HCT116 (cell line): ENCODE results near the gene POGLUT2. TPM values are rescaled to one million over a fixed set of nuclear protein-coding genes. Genes with fewer than 3 reads are reported as not detected.

Experiments used
- ATAC-seq: fragments of 200-7000 bp; cut with Tn5 transposase; 2 replicates; pipeline ENCODE4 v1.9.1; 2020; ENCODE audit warnings: mild to moderate bottlenecking, moderate library complexity
- BruUV-seq: library from RNA; stranded (reverse); fragments of 400-500 nt; replicated peaks from 2 replicates; lab custom pipeline; 2021; lab: Mats Ljungman, UMichigan
- CTCF ChIA-PET: fragments of 300-600 bp; sonication (Branson Sonifier 250); formaldehyde crosslinking; loops from one replicate; lab custom pipeline; 2021; ENCODE audit warnings: antibody characterized with exemption; lab: Charles Lee
- POLR2A ChIA-PET: fragments of 300-600, 350-600 bp; sonication (Branson Sonifier 250); formaldehyde crosslinking; loops from one replicate; lab custom pipeline; 2021; ENCODE audit warnings: antibody characterized with exemption; lab: Charles Lee
- RAD21 ChIA-PET, 2 experiments: fragments of 300-600 bp; sonication (Branson Sonifier 250); formaldehyde crosslinking; loops; one replicate each; lab custom pipeline; 2023; ENCODE audit warnings: low total read pairs in 2 of 2; ENCODE audit not compliant: uncharacterized antibody in 2 of 2, unreplicated experiment in 2 of 2, low non-redundant PET in 1 of 2; lab: Charles Lee
- DNase-seq: peaks from one replicate; pipeline ENCODE4 v3.0.0-alpha.2; 2010; ENCODE audit warnings: low read depth, low spot score
- H2AFZ ChIP-seq: fragments of 200-600 bp; shearing (Covaris generic), sonication (generic); 2 replicates; pipeline ENCODE4 v1.6.1; 2017; ENCODE audit warnings: low read depth, mixed run types, mixed read lengths, antibody characterized with exemption, low read length; ENCODE audit not compliant: poor library complexity, severe bottlenecking
- H3K27ac ChIP-seq: 2 replicates; pipeline ENCODE4 v1.5.1; 2012; ENCODE audit warnings: low read depth, low read length
- H3K27me3 ChIP-seq: fragments of 200-600 bp; sonication (generic); 2 replicates; pipeline ENCODE4 v1.6.1; 2016; ENCODE audit warnings: mixed run types, low read length, mixed read lengths; ENCODE audit not compliant: insufficient read depth
- H3K36me3 ChIP-seq, 2 experiments: fragments of 200-500 bp in 1 of 2; fragments of 200-600 bp in 1 of 2; sonication (Bioruptor generic) in 1 of 2; sonication (generic) in 1 of 2; 2 replicates each; pipeline versions ENCODE4 v1.5.1 to v1.6.1; 2014 to 2016; ENCODE audit warnings: low read length in 2 of 2, inconsistent platforms in 1 of 2, mixed read lengths in 1 of 2, mixed run types in 1 of 2; ENCODE audit not compliant: insufficient read depth in 2 of 2, control insufficient read depth in 1 of 2
- H3K4me1 ChIP-seq, 2 experiments: fragments of 200-600 bp in 1 of 2; sonication (generic) in 1 of 2; 2 replicates each; pipeline versions ENCODE4 v1.5.1 to v1.6.1; 2012 to 2017; ENCODE audit warnings: low read length in 2 of 2, inconsistent platforms in 1 of 2, mild to moderate bottlenecking in 1 of 2, mixed read lengths in 1 of 2, mixed run types in 1 of 2, moderate library complexity in 1 of 2; ENCODE audit not compliant: insufficient read depth in 2 of 2, control insufficient read depth in 1 of 2
- H3K4me2 ChIP-seq: fragments of 200-600 bp; sonication (generic); 2 replicates; pipeline ENCODE4 v1.6.1; 2017; ENCODE audit warnings: mixed run types, low read length, mixed read lengths
- H3K4me3 ChIP-seq, 2 experiments: fragments of 200-600 bp in 1 of 2; sonication (generic) in 1 of 2; replicated peaks in 1 of 2; 2 replicates each; pipeline ENCODE4 v1.5.1; 2011 to 2016; ENCODE audit warnings: low read length in 2 of 2, control low read depth in 1 of 2, low read depth in 1 of 2, mild to moderate bottlenecking in 1 of 2, mixed read lengths in 1 of 2, mixed run types in 1 of 2
- H3K79me2 ChIP-seq: fragments of 200-600 bp; sonication (generic); 2 replicates; pipeline ENCODE4 v1.6.1; 2017; ENCODE audit warnings: mild to moderate bottlenecking, mixed run types, low read length, moderate library complexity, mixed read lengths; ENCODE audit not compliant: insufficient read depth
- H3K9ac ChIP-seq: fragments of 200-600 bp; sonication (generic); 2 replicates; pipeline ENCODE4 v1.6.1; 2016; ENCODE audit warnings: low read length, mixed read lengths
- H3K9me2 ChIP-seq: fragments of 200-600 bp; sonication (generic), shearing (Covaris generic); 2 replicates; pipeline ENCODE4 v1.6.1; 2017; ENCODE audit warnings: mixed run types, mild to moderate bottlenecking, moderate library complexity; ENCODE audit not compliant: insufficient read depth
- H3K9me3 ChIP-seq, 2 experiments: fragments of 200-500 bp in 1 of 2; fragments of 200-600 bp in 1 of 2; sonication (Bioruptor generic) in 1 of 2; sonication (generic) in 1 of 2; 2 replicates each; pipeline ENCODE4 v1.6.1; 2014 to 2017; ENCODE audit warnings: low read length in 2 of 2, mixed read lengths in 2 of 2, inconsistent platforms in 1 of 2, low read depth in 1 of 2, mild to moderate bottlenecking in 1 of 2, mixed run types in 1 of 2, moderate library complexity in 1 of 2; ENCODE audit not compliant: control insufficient read depth in 1 of 2, insufficient read depth in 1 of 2
- H4K20me1 ChIP-seq: fragments of 200-600 bp; sonication (generic), shearing (Covaris generic); 2 replicates; pipeline ENCODE4 v1.6.1; 2017; ENCODE audit warnings: mixed run types, mild to moderate bottlenecking, moderate library complexity; ENCODE audit not compliant: insufficient read depth
- CBX3 ChIP-seq: IDR thresholded peaks from 2 replicates; pipeline ENCODE4 v1.6.1; 2012; ENCODE audit warnings: low read depth
- CTCF ChIP-seq, 3 experiments: fragments of 200-600 bp in 1 of 3; sonication (generic) in 1 of 3; IDR thresholded peaks in 2 of 3; conservative IDR thresholded peaks in 1 of 3; 2 replicates each; pipeline ENCODE4 v1.5.1; 2012 to 2017; ENCODE audit warnings: low read depth in 2 of 3, low read length in 2 of 3, antibody characterized with exemption in 1 of 3, borderline replicate concordance in 1 of 3, control low read depth in 1 of 3, mild to moderate bottlenecking in 1 of 3, mixed read lengths in 1 of 3, mixed run types in 1 of 3, moderate library complexity in 1 of 3; ENCODE audit not compliant: insufficient read depth in 1 of 3
- EZH2phosphoT487 ChIP-seq: fragments of 200-600 bp; IDR thresholded peaks from 2 replicates; pipeline ENCODE4 v1.6.1; 2018; ENCODE audit warnings: antibody characterized with exemption, borderline replicate concordance
- FOSL1 ChIP-seq: IDR thresholded peaks from 2 replicates; pipeline ENCODE4 v1.6.1; 2012; ENCODE audit warnings: low read depth
- MAX ChIP-seq: IDR thresholded peaks from 2 replicates; pipeline ENCODE4 v1.6.1; 2012
- POLR2A ChIP-seq: IDR thresholded peaks from 2 replicates; pipeline ENCODE4 v1.7.0; 2011; ENCODE audit warnings: borderline replicate concordance; ENCODE audit not compliant: insufficient read depth, insufficient read length; ENCODE audit errors: extremely low read depth
- RAD21 ChIP-seq: IDR thresholded peaks from 2 replicates; pipeline ENCODE4 v1.6.1; 2012; ENCODE audit warnings: low read depth, mild to moderate bottlenecking
- SP1 ChIP-seq: IDR thresholded peaks from 2 replicates; pipeline ENCODE4 v1.6.1; 2012; ENCODE audit warnings: low read depth
- SRF ChIP-seq: IDR thresholded peaks from 2 replicates; pipeline ENCODE4 v1.6.1; 2012; ENCODE audit warnings: low read depth
- TCF7L2 ChIP-seq: IDR thresholded peaks from 2 replicates; pipeline ENCODE4 v1.7.0; 2011; ENCODE audit warnings: borderline replicate concordance, inconsistent platforms; ENCODE audit not compliant: insufficient read depth, insufficient read length; ENCODE audit errors: extremely low read depth
- YY1 ChIP-seq: IDR thresholded peaks from 2 replicates; pipeline ENCODE4 v1.6.1; 2011; ENCODE audit warnings: low read length, low read depth, moderate library complexity, mild to moderate bottlenecking; ENCODE audit not compliant: insufficient replicate concordance; ENCODE audit errors: extremely low read depth
- ZNF274 ChIP-seq: fragments of 200-500 bp; sonication (Bioruptor generic); IDR thresholded peaks from 2 replicates; pipeline ENCODE4 v1.6.1; 2014; ENCODE audit warnings: mild to moderate bottlenecking, low read depth, low read length, inconsistent platforms
- intact Hi-C: fragments of 100-400 bp; cut with micrococcal nuclease; formaldehyde crosslinking; loops from 2 replicates; pipeline ENCODE4 v1.10.0; 2022
- total RNA-seq: library from RNA; stranded (reverse); gene quantifications from one replicate; pipeline ENCODE4 v1.2.1, GENCODE V29; 2021; ENCODE audit not compliant: unreplicated experiment
- TF ChIP-seq, protein P1 (sequence below): IDR thresholded peaks from 2 replicates; pipeline ENCODE4 v1.6.1; 2012
- TF ChIP-seq, protein P2 (sequence below): IDR thresholded peaks from 2 replicates; pipeline ENCODE4 v1.6.1; 2012; ENCODE audit warnings: low read depth

POGLUT2 gene
- total RNA-seq, 1 experiment from 2014 or later: 4.8 TPM

- TF ChIP-seq YY1: no peak
Measured at GRCh38 chr13:102836471-102836870, 37.7 kb upstream of the POGLUT2 start (continued).

DNA sequence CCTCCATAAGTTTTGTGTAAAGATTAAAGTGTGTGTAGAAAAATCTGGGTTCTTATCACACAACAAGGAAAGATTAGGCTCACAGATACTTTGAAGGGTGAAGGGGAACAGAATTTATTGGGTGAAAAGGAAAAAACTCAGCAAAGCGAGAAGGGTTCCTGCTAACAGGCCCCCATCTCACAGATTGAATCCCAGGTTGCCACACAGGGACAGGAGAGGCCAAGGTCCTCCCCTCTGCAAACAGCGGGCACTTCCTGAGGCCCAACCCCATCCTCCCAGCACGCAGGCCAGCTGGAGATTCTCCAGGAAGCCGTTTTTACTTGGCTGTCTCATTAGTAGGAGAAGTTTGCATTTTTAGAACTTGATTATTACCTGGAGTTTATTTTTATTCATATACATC lies 31.9 kb upstream of the POGLUT2 start:
- no peaks in the 10 kb centered on the region for H3K9me2 ChIP-seq

More for the DNA sequence above, 31.9 kb upstream of the POGLUT2 start:
- Histone ChIP-seq H4K20me1 (no peaks in the 10 kb centered on the region), H3K4me1 (peaks cover 0 to 6% of the 10 kb centered on the region in 2 experiments; a peak in 1 of 4 replicates), H3K4me2 (no peak overlapping the region), H3K9ac (no peak overlapping the region), H3K36me3 (peaks cover 0 to 3% of the 10 kb centered on the region in 2 experiments; a peak in 2 of 4 replicates), H3K27me3 (no peaks in the 10 kb centered on the region), H3K79me2 (no peaks in the 10 kb centered on the region), H2AFZ (no peak overlapping the region), H3K4me3 (no peak overlapping the region), H3K9me3 (no peaks in the 10 kb centered on the region), H3K27ac (no peak overlapping the region)
- RAD21 ChIA-PET: no interaction called here
- intact Hi-C loops: no loop called here
- no TSS peak for BruUV-seq
- no peak for ATAC-seq
- POLR2A ChIA-PET: no interaction called here
- TF ChIP-seq POLR2A: no peak
- no peak for TF ChIP-seq RAD21
- no peak for TF ChIP-seq YY1
- TF ChIP-seq ZNF274: no peak
- TF ChIP-seq CTCF (IDR thresholded peaks at IDR 0.05 in 2 of 3, conservative IDR thresholded peaks at IDR 0.05 in 1 of 3; ENCODE audit: borderline replicate concordance in 1 of 3, insufficient read depth in 1 of 3, low read depth in 2 of 3, low read length in 2 of 3): no peak
- no peak for TF ChIP-seq EZH2phosphoT487
- TF ChIP-seq SRF: no peak
- no peak for TF ChIP-seq SP1
- TF ChIP-seq MAX: no peak
- TF ChIP-seq, protein P1, sequence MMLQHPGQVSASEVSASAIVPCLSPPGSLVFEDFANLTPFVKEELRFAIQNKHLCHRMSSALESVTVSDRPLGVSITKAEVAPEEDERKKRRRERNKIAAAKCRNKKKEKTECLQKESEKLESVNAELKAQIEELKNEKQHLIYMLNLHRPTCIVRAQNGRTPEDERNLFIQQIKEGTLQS: no peak
- TF ChIP-seq FOSL1: no peak
- no peak for TF ChIP-seq CBX3
- TF ChIP-seq TCF7L2: no peak
- TF ChIP-seq, protein P2, sequence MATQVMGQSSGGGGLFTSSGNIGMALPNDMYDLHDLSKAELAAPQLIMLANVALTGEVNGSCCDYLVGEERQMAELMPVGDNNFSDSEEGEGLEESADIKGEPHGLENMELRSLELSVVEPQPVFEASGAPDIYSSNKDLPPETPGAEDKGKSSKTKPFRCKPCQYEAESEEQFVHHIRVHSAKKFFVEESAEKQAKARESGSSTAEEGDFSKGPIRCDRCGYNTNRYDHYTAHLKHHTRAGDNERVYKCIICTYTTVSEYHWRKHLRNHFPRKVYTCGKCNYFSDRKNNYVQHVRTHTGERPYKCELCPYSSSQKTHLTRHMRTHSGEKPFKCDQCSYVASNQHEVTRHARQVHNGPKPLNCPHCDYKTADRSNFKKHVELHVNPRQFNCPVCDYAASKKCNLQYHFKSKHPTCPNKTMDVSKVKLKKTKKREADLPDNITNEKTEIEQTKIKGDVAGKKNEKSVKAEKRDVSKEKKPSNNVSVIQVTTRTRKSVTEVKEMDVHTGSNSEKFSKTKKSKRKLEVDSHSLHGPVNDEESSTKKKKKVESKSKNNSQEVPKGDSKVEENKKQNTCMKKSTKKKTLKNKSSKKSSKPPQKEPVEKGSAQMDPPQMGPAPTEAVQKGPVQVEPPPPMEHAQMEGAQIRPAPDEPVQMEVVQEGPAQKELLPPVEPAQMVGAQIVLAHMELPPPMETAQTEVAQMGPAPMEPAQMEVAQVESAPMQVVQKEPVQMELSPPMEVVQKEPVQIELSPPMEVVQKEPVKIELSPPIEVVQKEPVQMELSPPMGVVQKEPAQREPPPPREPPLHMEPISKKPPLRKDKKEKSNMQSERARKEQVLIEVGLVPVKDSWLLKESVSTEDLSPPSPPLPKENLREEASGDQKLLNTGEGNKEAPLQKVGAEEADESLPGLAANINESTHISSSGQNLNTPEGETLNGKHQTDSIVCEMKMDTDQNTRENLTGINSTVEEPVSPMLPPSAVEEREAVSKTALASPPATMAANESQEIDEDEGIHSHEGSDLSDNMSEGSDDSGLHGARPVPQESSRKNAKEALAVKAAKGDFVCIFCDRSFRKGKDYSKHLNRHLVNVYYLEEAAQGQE: no peak
- no peak for DNase-seq
- CTCF ChIA-PET: no interaction called here
